Prostate gland (tissue), 2 donors: ENCODE data around the gene PPIH. TPM values are rescaled to one million over a fixed set of nuclear protein-coding genes. Genes with fewer than 3 reads are reported as not detected.
A peak's percentile ranks its signal among the peaks of the same experiment; 100 is the strongest.

ENCODE experiments used
- DNase-seq: peaks from one replicate; pipeline ENCODE4 v3.0.0-alpha.2; 2019; ENCODE audit warnings: low spot score
- H3K27ac ChIP-seq, 2 donors: fragments of 200-600 bp; sonication (generic); 2 replicates each; pipeline ENCODE4 v1.5.1; 2017 to 2019
- H3K27me3 ChIP-seq: fragments of 200-600 bp; sonication (generic); replicated peaks from 2 replicates; pipeline ENCODE4 v1.5.1; 2019; ENCODE audit not compliant: insufficient read depth
- H3K36me3 ChIP-seq, 2 donors: fragments of 200-600 bp; sonication (generic); 1 replicate in 1 of 2; 2 replicates in 1 of 2; pipeline versions ENCODE4 v1.5.1 to v1.8.1; 2017 to 2019
- H3K4me1 ChIP-seq: fragments of 200-600 bp; sonication (generic); replicated peaks from 2 replicates; pipeline ENCODE4 v1.5.1; 2019
- H3K4me3 ChIP-seq, 2 donors: fragments of 200-600 bp; sonication (generic); 2 replicates each; pipeline ENCODE4 v1.5.1; 2017 to 2019
- H3K9me3 ChIP-seq: fragments of 200-600 bp; sonication (generic); 2 replicates; pipeline ENCODE4 v1.5.1; 2017
- POLR2A ChIP-seq: fragments of 450-650 bp; IDR thresholded peaks from one replicate; pipeline ENCODE4 v1.6.1; 2016; ENCODE audit warnings: antibody characterized with exemption, mild to moderate bottlenecking
- POLR2AphosphoS5 ChIP-seq: sonication (generic); formaldehyde crosslinking; IDR thresholded peaks from one replicate; pipeline ENCODE4 v1.6.1; 2017; ENCODE audit warnings: antibody characterized with exemption
- WGBS: methylation state at CpG from one replicate; pipeline ENCODE4 v1.1.5; 2018; 5-methylcytosine and 5-hydroxymethylcytosine counted together
- intact Hi-C: fragments of 100-400 bp; cut with DNase I; formaldehyde crosslinking; loops from one replicate; pipeline ENCODE4 v1.14.2; 2022
- total RNA-seq, 2 donors: library from RNA; depleted of rRNA; stranded (reverse); fragments of >200 nt; gene quantifications; one replicate each; pipeline ENCODE4 v1.1.0, GENCODE V29; 2016
- TF ChIP-seq, protein P1 (sequence below), 4 experiments: fragments of 200-600 bp in 2 of 4; fragments of 450-650 bp in 2 of 4; sonication (generic) in 2 of 4; IDR thresholded peaks; 1 replicate in 3 of 4; 2 replicates in 1 of 4; pipeline ENCODE4 v1.5.1; 2016 to 2019; ENCODE audit warnings: antibody characterized with exemption in 4 of 4, mild to moderate bottlenecking in 2 of 4, moderate library complexity in 2 of 4

The PPIH gene
- total RNA-seq, 2 donors from 2014 or later: 31.9 to 39.4 TPM

DNA sequence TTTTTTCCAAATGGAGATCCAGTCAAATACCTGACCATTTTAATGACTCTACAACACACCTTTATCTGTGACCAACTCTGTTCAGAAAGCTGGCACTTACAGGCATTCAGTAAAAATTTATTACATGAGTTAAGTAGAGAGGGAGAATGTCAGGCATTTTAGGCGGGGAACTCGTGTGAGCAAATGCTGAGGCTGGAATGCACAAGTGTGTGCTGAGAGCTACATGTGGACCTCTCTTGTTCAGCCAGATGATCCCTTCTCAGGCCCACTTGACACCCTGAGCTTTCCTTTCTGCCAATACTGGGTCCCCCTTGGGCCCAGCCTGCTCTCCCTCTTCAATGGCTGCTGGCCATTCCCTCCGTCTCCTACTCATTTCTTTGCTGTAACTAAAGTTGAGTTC lies 11.7 kb downstream of the PPIH start:
- H3K9me3 ChIP-seq: no peaks in the 10 kb centered on the region
- TF ChIP-seq, protein P1, sequence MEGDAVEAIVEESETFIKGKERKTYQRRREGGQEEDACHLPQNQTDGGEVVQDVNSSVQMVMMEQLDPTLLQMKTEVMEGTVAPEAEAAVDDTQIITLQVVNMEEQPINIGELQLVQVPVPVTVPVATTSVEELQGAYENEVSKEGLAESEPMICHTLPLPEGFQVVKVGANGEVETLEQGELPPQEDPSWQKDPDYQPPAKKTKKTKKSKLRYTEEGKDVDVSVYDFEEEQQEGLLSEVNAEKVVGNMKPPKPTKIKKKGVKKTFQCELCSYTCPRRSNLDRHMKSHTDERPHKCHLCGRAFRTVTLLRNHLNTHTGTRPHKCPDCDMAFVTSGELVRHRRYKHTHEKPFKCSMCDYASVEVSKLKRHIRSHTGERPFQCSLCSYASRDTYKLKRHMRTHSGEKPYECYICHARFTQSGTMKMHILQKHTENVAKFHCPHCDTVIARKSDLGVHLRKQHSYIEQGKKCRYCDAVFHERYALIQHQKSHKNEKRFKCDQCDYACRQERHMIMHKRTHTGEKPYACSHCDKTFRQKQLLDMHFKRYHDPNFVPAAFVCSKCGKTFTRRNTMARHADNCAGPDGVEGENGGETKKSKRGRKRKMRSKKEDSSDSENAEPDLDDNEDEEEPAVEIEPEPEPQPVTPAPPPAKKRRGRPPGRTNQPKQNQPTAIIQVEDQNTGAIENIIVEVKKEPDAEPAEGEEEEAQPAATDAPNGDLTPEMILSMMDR (IDR thresholded peaks at IDR 0.05): no peak
- TF ChIP-seq POLR2AphosphoS5: no peak
- no peak for TF ChIP-seq POLR2A
- H3K4me1 ChIP-seq: no peaks in the 10 kb centered on the region
- no peak for DNase-seq
- no peak overlapping the region for H3K27ac ChIP-seq
- intact Hi-C loops: no loop called here
- peaks cover 0 to 4% of the 10 kb centered on the region in 2 donors for H3K36me3 ChIP-seq
- H3K27me3 ChIP-seq: no peaks in the 10 kb centered on the region
- H3K4me3 ChIP-seq: no peak overlapping the region
- whole genome bisulfite sequencing: 85% methylated on average over 3 of the region's 3 CpGs

DNA sequence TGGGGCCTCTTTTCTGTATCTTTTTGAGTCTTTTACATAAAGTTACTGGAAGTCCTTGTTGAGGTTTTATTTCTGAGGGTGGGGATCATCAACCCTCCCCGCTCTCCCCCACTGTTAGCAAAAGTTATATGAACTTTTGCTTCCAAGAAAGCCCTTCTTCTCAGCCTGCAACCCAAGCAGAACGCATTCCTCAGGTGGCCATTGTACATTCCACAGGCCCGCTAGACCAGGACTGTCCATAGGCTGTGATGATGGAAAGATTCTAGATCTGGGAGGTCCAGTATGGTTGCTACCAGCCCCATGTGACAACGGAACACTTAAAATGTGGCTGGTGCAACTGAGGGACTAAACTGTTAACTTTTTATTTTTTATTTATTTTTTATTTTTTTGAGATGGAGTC lies 12.2 kb downstream of the PPIH start:
- no peak for TF ChIP-seq POLR2A
- TF ChIP-seq POLR2AphosphoS5: no peak
- TF ChIP-seq, protein P1 (IDR thresholded peaks at IDR 0.05): no peak
- Histone ChIP-seq H3K4me3 (no peak overlapping the region), H3K4me1 (no peaks in the 10 kb centered on the region), H3K27me3 (no peaks in the 10 kb centered on the region), H3K9me3 (no peaks in the 10 kb centered on the region), H3K36me3 (peaks cover 0 to 4% of the 10 kb centered on the region in 2 donors), H3K27ac (no peak overlapping the region)
- DNase-seq: no peak
- intact Hi-C loops: no loop called here
- WGBS: 89% methylated on average over 4 of the region's 4 CpGs

DNA sequence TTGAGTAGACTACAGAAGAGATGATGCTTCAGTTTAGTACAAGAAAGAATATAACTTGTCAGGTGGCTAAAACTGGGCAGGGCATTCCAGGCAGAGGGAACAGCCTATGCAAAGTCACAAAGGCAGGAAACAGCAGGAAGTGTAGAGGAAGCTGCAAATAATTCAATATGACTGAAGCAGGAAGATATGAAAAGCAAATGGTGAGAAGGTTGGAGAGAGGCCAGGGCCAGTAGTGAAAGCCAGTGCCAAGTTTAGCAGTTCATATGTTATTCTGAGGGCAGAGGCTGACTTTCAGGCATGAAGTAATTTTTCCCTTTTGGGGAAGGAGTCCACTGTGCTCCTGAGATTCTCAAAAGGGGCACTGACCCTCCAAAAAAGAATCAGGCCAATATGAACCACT lies 16.0 kb downstream of the PPIH start:
- intact Hi-C loops: no loop called here
- Histone ChIP-seq H3K4me1 (no peaks in the 10 kb centered on the region), H3K27me3 (no peaks in the 10 kb centered on the region), H3K9me3 (no peaks in the 10 kb centered on the region), H3K27ac (no peak overlapping the region), H3K4me3 (no peak overlapping the region), H3K36me3 (no peaks in the 10 kb centered on the region)
- DNase-seq: no peak
- TF ChIP-seq POLR2A (no peak), POLR2AphosphoS5 (no peak)
- TF ChIP-seq, protein P1 (IDR thresholded peaks at IDR 0.05): no peak

DNA sequence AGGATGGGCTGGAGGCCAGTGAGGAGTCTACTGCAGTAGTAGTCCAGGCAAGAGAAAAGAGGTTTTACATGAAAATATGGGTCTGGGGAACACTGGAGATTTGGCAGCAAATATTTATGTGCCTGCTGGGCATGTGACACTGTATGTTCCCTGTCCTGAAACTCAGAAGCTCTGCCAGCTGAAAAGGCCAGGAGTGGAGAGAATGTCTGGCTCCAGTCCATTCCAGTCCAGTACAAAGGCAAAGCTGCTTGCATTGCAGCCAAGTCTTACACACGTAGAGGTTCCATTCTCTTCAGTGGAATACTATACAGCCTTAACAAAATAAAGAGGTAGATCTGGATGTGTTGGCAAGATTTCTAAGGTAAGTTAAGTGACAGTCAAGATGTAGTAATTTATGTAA lies 16.5 kb downstream of the PPIH start:
- intact Hi-C loops: no loop called here
- TF ChIP-seq, protein P1 (IDR thresholded peaks at IDR 0.05): no peak
- no peak for TF ChIP-seq POLR2A
- TF ChIP-seq POLR2AphosphoS5: no peak
- 26% methylated on average over 1 of the region's 1 CpG for WGBS
- DNase-seq: peak; percentile 8
- H3K4me1 ChIP-seq: no peaks in the 10 kb centered on the region
- H3K27me3 ChIP-seq: no peaks in the 10 kb centered on the region
- H3K9me3 ChIP-seq: no peaks in the 10 kb centered on the region
- no peaks in the 10 kb centered on the region for H3K36me3 ChIP-seq
- no peak overlapping the region for H3K27ac ChIP-seq
- H3K4me3 ChIP-seq: no peak overlapping the region

DNA sequence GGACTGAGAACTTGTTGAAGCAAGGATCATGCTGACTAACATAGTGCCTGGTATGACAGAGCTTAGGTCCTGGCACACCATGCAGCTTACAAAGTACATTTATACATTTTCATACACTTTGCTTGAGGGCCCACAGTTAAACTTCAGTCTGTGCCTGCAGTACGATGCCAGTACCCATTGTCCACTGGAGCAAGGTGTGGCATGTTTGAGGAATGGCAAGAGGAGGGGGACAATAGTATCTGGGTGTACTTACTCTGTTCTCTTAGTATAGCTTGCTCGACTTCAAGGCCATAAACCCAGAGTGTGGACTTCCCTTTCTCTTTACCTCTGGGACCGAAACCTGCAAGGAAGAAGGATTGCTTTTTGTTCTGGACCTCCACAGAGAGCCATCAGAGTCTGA lies 17.2 kb downstream of the PPIH start:
- intact Hi-C loops: no loop called here
- Histone ChIP-seq H3K9me3 (no peaks in the 10 kb centered on the region), H3K4me3 (no peak overlapping the region), H3K36me3 (no peaks in the 10 kb centered on the region), H3K27ac (no peak overlapping the region), H3K4me1 (no peaks in the 10 kb centered on the region), H3K27me3 (no peaks in the 10 kb centered on the region)
- TF ChIP-seq POLR2A (no peak), POLR2AphosphoS5 (no peak)
- TF ChIP-seq, protein P1 (IDR thresholded peaks at IDR 0.05): no peak
- DNase-seq: no peak
- WGBS: 69% methylated on average over 3 of the region's 3 CpGs
